SW480 (cell line): ENCODE measurements around the gene SCIN.
"Not testable (repeated sequence)": the region's sequence is repeated elsewhere in the genome, so short reads cannot be mapped to it uniquely, and the experiment has no call there.

Experiments
- DNase-seq: peaks from one replicate; pipeline ENCODE4 v3.0.0-alpha.2; 2016; ENCODE audit warnings: low spot score

SCIN gene

GRCh38 chr7:12647364-12648219, 77.1 kb downstream of the SCIN start:
- DNase-seq: peak; percentile 95

GRCh38 chr7:12648704-12649261, 78.3 kb downstream of the SCIN start:
- DNase-seq: no peak

- no peak for DNase-seq
These were observed 78.8 kb downstream of the SCIN start for GRCh38 chr7:12649348-12649747.

- no peak for DNase-seq
These were observed 79.6 kb downstream of the SCIN start for GRCh38 chr7:12650080-12650479.

GRCh38 chr7:12653110-12653509, 82.6 kb downstream of the SCIN start:
- DNase-seq: no peak

- no peak for DNase-seq
These were observed 83.0 kb downstream of the SCIN start for GRCh38 chr7:12653518-12653917.

- DNase-seq: no peak
These were observed 84.6 kb downstream of the SCIN start for GRCh38 chr7:12655161-12655560.

- DNase-seq: peak; percentile 96
These were observed 89.9 kb downstream of the SCIN start for GRCh38 chr7:12660423-12660822.

GRCh38 chr7:12660986-12661385, 90.5 kb downstream of the SCIN start:
- not testable (repeated sequence) for DNase-seq

- DNase-seq: no peak
These were observed 91.1 kb downstream of the SCIN start for GRCh38 chr7:12661581-12661980.

- no peak for DNase-seq
These were observed 99.6 kb downstream of the SCIN start for GRCh38 chr7:12670000-12670729.

GRCh38 chr7:12670743-12671520, 100.4 kb downstream of the SCIN start:
- no peak for DNase-seq

- DNase-seq: not testable (repeated sequence)
These were observed 102.9 kb downstream of the SCIN start for GRCh38 chr7:12673436-12673835.

GRCh38 chr7:12674053-12674452, 103.5 kb downstream of the SCIN start:
- no peak for DNase-seq

GRCh38 chr7:12674861-12675260, 104.3 kb downstream of the SCIN start:
- DNase-seq: peak; percentile 39

- DNase-seq: peak; percentile 67
These were observed 113.4 kb downstream of the SCIN start for GRCh38 chr7:12683678-12684585.

GRCh38 chr7:12684733-12685132, 114.2 kb downstream of the SCIN start:
- no peak for DNase-seq

GRCh38 chr7:12685550-12685949, 115.0 kb downstream of the SCIN start:
- peak; percentile 50 for DNase-seq

GRCh38 chr7:12686234-12686890, 115.8 kb downstream of the SCIN start:
- DNase-seq: peak; percentile 100

- peak; percentile 100 for DNase-seq
These were observed 116.6 kb downstream of the SCIN start, which contains the start of gene ARL4A for GRCh38 chr7:12686891-12687717. ARL4A (plus strand) TSS chr7:12687633; CDS start chr7:12688255, 622 bp downstream.
